Esophagus mucosa (tissue), 1 donor: Measurements from ENCODE around the gene SRR. TPM values are rescaled to one million over a fixed set of nuclear protein-coding genes. Genes with fewer than 3 reads are reported as not detected.

Source experiments
- ATAC-seq: fragments of 200-7000 bp; cut with Tn5 transposase; one replicate; pipeline ENCODE4 v1.9.1; 2020
- total RNA-seq: library from RNA; stranded (reverse); gene quantifications from one replicate; pipeline ENCODE4 v1.2.4, GENCODE V29; 2023
- donor health status: DM: yes; HTN: yes; CAD: no.

Gene SRR
- total RNA-seq, 1 donor from 2014 or later = 7.5 TPM

- peak; percentile 88 for ATAC-seq
These were observed 42.7 kb downstream of the SRR start for GRCh38 chr17:2346475-2346874.

GRCh38 chr17:2347805-2348685 lies 44.3 kb downstream of the SRR start:
- ATAC-seq = peak; percentile 72

- no peak for ATAC-seq
These were observed 47.5 kb downstream of the SRR start for GRCh38 chr17:2351269-2351668.

- no peak for ATAC-seq
These were observed 50.6 kb downstream of the SRR start for GRCh38 chr17:2354311-2354710.

- ATAC-seq = no peak
These were observed 53.5 kb downstream of the SRR start for GRCh38 chr17:2357237-2357636.

GRCh38 chr17:2357931-2358434 lies 54.2 kb downstream of the SRR start:
- no peak for ATAC-seq

GRCh38 chr17:2361010-2361760 lies 57.4 kb downstream of the SRR start:
- ATAC-seq = no peak

- ATAC-seq = no peak
These were observed 58.3 kb downstream of the SRR start for GRCh38 chr17:2362016-2362415.

GRCh38 chr17:2362416-2362815 lies 58.7 kb downstream of the SRR start:
- ATAC-seq = no peak

GRCh38 chr17:2362881-2363280 lies 59.1 kb downstream of the SRR start:
- ATAC-seq = no peak

GRCh38 chr17:2363318-2363717 lies 59.6 kb downstream of the SRR start:
- no peak for ATAC-seq

- no peak for ATAC-seq
These were observed 60.4 kb downstream of the SRR start for GRCh38 chr17:2363851-2364762.

GRCh38 chr17:2364763-2365116 lies 61.0 kb downstream of the SRR start:
- ATAC-seq = no peak

GRCh38 chr17:2365132-2365531 lies 61.4 kb downstream of the SRR start:
- no peak for ATAC-seq

GRCh38 chr17:2366747-2367494 lies 63.2 kb downstream of the SRR start:
- ATAC-seq = no peak

- ATAC-seq = no peak
These were observed 64.6 kb downstream of the SRR start for GRCh38 chr17:2368359-2368758.

GRCh38 chr17:2369039-2369438 lies 65.3 kb downstream of the SRR start:
- ATAC-seq = no peak

GRCh38 chr17:2369551-2370210 lies 65.9 kb downstream of the SRR start:
- no peak for ATAC-seq

- no peak for ATAC-seq
These were observed 66.5 kb downstream of the SRR start for GRCh38 chr17:2370211-2370589.

GRCh38 chr17:2371183-2372130 lies 67.7 kb downstream of the SRR start:
- no peak for ATAC-seq
